GM18951 (cell line): ENCODE data around the gene CDC42BPG.

Experiments
- POLR2A ChIP-seq: IDR thresholded peaks from 4 replicates; pipeline ENCODE4 v1.6.1; 2011; ENCODE audit warnings: mild to moderate bottlenecking; ENCODE audit not compliant: insufficient read length, insufficient read depth; ENCODE audit errors: extremely low read depth
- in situ Hi-C: fragments of 300-500 bp; cut with MboI; formaldehyde crosslinking; loops from one replicate; pipeline ENCODE4 v1.12.0; 2022; ENCODE audit warnings: low sequenced_read_pairs, mixed read lengths, inconsistent platforms; ENCODE audit not compliant: unreplicated experiment

Gene CDC42BPG

DNA sequence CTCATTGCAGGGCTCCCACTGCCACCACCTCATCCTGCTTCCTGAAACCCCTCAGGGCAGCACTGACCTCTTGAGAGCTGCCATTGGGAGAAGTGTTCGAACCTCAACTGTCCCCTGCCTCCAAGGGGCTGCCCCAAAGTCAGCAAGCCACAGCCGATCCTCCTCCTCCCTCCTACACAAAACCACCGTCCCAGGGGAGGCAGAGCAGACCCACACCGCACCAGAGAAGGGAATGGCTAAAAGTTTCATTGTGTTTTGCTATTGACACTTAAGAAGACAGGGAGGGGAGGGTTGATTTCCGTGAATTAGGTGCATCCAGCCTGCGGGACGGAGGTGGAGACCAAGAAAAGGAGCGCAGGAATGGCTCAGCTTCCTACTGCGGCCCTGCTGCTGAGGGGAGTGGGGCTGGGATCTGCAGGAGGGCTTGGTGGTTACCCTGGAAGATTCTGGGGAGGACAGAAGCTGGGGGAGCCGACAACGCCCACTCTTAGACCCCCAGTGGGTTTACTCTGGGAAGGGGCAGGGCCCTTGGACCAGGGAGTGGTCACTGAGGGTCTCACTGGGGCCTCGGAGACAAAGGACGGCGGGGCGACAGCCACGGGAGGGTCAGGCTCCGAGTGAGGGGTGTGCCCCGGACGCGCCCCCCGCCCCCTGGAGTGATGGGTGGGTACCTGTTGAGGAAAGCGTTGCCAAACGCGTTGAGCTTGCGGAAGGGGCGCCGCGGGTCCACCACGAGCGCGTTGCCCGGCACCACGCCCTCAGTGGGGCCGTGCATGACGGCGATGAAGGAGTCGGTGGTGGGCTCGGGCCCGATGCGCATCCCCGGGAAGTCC is 33.2 kb upstream of the CDC42BPG start:
- in situ Hi-C loops, result no loop called here
- no peak for TF ChIP-seq POLR2A

DNA sequence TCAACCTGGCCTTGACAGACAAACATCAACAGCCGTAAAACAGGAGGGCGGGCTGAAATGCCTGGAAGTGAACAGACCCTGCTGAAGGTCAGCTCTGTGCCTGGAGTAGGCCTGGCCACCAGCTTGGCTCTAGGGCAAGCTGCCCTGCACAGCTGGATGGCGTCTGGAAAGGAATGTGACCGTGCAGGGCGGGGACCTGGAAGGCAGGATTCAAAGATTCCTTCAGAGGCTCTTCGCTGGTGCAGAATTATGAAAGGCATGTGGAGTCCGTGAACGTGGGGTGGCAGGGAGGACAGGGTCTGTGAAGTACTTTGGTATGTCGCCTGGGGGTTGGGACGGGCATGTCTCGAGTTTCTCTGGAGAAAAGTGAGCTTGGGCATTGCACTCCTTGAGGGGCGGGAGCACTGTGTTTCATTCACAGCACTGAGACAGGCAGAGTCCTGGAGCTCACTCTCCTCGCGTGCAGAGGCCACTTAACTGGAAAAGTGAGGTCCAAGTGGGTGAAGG is 32.4 kb upstream of the CDC42BPG start:
- TF ChIP-seq POLR2A, result no peak
- in situ Hi-C loops, result no loop called here

DNA sequence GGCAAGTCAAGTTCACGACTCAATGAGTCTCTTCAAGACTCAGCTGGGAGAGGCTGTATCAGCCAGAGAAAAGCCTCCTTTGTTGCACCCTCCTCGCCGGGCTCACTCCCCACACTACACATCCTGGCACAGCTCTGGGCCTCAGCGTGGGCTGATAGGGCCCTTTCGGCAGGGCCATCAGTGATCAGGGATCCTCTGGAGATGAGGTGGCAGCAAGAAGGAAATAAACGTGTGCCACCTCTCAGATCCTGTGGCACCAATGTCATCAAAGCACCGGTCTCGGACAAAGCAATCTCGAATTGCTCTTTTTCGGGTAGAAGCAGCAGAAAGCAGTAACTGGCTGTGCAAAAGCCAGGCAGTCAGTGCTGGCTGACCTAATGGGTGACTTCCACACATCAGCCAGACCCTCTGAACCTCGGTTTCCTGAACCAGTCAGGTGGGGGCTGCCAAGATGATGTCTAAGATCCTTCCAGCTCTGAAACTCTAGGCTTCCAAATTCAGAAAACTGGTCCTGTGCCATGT is 31.8 kb upstream of the CDC42BPG start:
- in situ Hi-C loops, result no loop called here

DNA sequence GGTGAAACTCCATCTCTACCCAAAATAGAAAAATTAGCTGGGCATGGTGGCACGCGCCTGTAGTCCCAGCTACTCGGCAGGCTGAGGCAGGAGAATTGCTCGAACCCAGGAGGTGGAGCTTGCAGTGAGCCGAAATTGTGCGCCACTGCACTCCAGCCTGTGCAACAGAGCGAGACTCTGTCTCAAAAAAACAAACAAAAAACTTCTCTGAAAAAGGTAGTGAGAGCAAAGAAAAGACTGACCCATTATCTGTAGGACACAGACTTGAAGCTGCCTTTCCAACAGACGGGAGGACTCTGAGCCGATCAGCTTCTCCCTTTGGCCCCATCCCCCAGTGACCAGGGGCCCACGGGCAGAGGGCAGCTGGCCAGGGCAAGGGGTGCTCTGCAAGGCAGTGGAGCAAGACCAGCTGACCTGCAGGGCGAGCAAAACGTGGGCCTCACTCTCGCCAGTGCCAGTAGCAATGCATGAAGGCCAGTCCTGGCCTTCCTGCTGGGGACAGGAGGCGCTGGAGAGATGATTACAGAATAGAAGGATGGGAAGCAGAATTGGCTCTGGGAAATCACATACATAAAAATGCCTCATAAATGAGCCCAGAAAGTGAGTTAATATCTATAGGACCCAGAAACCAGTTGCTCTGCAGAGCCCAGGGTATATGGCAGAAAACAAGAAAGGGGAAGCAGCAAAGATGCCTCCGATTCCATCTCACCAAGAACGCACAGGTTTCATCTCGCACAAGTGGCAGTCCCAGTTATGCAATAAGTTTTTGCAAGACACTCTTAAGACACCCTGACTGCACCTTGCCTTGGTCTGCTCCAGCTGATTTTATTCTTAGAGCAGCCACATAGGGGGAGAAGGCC is 31.1 kb upstream of the CDC42BPG start:
- no peak for TF ChIP-seq POLR2A
- in situ Hi-C loops, result no loop called here

More for the DNA sequence above, 31.8 kb upstream of the CDC42BPG start:
- no peak for TF ChIP-seq POLR2A

DNA sequence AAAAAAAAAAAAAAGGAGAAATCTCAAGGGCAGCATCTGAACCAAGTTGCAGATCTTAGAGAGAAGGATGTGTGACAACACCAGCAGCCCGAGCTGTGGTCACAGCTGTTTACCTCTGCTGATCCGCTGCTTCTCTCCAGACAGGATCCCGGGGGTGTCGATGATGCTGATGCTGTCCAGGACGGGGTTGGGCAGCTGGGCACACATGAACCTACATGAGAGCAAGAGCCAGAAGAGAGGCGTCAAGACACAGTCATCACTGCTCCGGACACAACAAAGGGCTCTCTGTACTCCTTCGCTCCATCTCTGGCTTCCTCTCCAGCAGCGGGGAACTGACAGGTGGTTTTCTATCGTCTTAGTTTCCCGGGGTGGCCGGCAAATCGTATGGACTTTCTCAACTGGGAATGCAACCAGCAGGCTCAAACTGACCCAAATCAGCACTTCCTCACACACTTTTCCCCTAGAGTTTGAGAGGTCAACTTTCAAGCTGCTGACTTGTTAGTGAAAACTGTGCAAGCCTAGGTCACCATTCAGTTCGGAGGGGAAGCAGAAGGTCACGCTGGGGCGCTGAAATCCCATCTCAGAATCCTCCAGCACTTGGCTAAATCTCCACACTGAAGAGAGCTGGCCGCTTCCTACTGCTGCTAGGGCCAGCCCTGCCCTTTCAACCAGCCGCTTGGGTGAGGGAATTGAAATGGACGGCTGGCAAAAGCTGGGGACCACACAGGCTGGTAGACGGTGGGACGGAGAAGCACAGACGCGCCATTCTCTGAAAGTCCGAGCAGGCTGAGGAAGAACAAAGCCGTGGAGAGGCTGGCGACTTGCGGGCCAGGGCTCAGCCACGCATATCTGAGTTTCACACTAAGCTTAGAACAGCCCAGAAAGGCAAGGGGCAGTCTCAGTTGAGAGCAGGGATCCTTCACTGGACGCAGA is 30.1 kb upstream of the CDC42BPG start:
- in situ Hi-C loops, result no loop called here
- no peak for TF ChIP-seq POLR2A

DNA sequence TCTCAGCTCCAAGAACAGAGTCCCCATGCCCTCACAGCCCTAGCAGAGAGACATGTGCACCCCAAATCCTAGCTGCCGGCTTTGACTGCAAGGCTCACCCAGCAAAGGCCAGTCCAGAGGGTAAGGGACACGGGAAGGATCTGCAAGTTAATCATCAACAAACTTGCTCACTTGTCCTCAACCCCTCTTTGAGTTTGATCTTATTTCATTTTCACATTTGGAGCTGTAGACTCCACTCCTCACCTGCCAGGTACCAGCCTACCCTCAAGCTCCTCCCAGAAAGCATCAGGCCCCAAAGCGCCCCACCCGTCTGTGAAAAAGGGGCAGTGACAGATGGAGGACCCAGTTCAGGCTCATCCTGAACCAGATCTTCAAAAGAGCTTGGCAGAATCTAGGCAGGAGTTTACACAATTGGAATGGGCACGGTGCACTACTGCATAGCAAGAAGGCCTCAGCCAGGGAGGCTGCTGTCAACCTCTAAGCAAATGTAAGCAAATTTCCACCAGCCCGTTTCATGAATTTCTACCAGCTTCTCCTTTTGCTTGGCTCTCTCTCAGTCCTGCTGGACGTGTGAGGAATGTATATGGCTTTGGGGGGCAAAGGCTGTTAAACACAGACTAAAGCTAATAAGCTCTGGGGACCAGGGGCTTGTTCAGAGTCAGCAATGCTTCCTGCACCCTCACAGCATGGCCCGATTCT is 28.5 kb upstream of the CDC42BPG start:
- in situ Hi-C loops, result no loop called here
- no peak for TF ChIP-seq POLR2A

DNA sequence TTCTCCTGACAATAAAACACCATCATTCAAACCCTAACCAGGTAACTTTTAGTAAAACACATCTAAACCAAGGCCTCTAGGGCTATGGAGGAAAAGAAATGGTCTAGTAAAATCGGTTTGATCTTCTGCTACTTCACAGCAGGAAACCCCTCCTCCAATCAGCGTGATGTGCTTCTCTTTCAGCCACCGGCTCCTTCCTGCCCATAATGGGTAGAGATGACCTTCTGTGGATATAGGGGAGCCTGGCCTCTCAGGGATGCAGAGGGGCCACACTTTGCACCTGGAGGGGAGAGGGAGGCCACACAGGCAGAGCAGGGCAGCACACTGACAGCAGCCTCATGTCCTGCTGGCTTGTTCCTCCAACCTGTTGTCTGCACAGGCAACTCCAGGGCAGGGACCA is 27.0 kb upstream of the CDC42BPG start:
- no peak for TF ChIP-seq POLR2A
- in situ Hi-C loops, result no loop called here

DNA sequence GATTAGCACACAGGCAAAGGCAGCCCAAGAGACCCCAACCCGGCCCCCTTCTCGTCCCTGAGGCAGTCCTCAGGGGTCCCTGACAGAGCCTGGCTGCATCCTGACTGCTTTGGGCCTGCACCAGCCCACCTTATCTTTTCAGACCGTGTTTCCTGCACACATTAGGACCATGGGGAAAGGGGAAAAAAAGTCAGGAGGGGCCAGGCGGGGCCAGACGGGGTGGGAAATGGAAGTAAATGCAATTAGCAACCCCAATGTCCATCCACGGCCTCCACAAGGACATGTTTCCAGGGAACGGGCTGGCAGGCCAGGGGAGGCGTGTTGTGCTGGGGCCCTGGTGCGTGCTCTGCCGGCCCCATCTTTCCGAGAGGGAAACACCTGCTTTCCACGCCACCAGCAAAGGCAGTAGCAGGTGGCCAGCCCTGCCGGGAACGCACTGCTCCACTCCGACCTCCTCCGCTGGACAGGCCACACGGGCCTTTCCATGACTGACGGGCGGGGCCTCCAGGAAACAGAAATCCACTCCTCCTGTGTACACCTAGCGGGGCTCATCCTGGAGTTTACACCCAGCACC is 26.5 kb upstream of the CDC42BPG start:
- no peak for TF ChIP-seq POLR2A
- in situ Hi-C loops, result no loop called here

DNA sequence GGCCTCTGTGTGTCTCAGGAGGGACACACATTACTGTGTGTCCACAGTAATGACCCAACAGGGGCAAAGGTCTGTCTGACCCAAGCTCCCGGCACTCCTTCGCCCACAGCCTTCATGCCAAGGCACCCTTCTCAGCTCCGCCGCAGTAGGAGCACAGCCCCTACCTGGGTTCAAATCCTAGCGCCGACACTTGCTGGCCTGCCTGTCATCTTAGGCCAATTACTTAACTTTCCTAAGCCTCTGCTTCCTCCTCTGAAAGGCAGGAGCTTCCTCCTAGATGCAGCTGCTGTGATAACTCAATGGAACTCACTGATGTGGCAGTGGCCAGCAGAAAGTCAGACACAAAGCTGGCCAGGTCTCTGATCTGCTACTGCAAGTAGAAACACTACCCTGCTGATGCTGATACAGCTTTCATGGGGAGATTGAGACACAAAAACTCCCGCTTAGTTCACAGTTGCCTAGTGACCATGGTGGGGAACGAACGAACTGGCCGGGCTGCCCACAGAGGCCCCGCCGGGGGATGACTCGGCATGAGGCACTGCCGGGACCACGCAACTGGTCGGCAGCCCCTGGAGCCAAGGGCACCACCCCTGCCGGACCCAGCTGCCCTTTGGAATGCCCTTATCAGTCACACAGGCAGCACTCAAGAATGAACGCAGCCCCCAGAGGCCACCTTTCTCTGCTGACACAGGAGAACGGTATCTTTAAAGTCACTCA is 25.9 kb upstream of the CDC42BPG start:
- in situ Hi-C loops, result no loop called here
- TF ChIP-seq POLR2A, result no peak

DNA sequence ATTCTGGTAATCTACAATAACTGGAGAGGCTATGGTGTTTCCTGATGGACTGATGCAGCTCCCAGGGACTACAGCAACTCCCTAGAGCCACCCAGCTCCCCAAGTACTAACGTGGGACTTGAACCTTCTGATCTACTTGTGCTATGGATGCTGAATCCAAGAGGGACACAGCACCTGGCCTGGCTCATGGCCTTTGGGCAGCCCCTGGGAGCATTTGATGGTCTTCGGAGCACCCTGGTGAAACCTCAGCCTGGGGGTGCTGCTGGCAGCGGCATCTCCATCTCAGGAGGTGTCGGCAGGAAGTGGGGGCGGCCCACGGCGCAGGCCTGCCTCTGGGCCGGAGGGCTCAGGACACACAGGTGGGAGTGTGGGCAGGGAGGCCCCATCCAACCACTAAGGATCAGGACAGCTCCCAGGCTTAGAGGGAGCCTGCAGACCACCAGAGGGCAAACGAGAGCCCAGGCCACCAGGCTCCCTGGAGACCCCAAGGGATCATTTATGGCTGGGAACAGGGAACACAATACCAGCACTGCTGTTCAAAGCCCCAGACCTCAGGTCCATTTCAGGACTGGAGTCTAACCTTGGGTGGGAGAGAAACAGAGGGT is 25.2 kb upstream of the CDC42BPG start:
- no peak for TF ChIP-seq POLR2A
- in situ Hi-C loops, result no loop called here
